B cell (primary cell): ENCODE measurements around the gene SFT2D1. TPM values are rescaled to one million over a fixed set of nuclear protein-coding genes. Genes with fewer than 3 reads are reported as not detected.

Experiments used
- ATAC-seq: fragments of 200-7000 bp; cut with Tn5 transposase; one replicate; pipeline ENCODE4 v1.10.0; 2021; ENCODE audit warnings: low read depth, mild to moderate bottlenecking, moderate number of reproducible peaks, moderate library complexity
- CTCF ChIA-PET: fragments of 350-600 bp; sonication (Branson Sonifier 250); formaldehyde crosslinking; loops from one replicate; lab custom pipeline; 2021; ENCODE audit warnings: antibody characterized with exemption, inconsistent platforms; lab: Charles Lee
- POLR2A ChIA-PET: fragments of 350-600 bp; sonication (Branson Sonifier 250); formaldehyde crosslinking; loops from one replicate; lab custom pipeline; 2021; ENCODE audit warnings: antibody characterized with exemption; lab: Charles Lee
- DNase-seq: peaks from one replicate; pipeline ENCODE4 v3.0.0; 2013
- H2AFZ ChIP-seq: 2 replicates; pipeline ENCODE4 v1.6.1; 2012; ENCODE audit warnings: mild to moderate bottlenecking, low read depth, low read length; ENCODE audit not compliant: insufficient read depth, poor library complexity, severe bottlenecking
- H3K27ac ChIP-seq, 2 donors: 1 replicate in 1 of 2; 2 replicates in 1 of 2; pipeline ENCODE4 v1.5.1; 2012 to 2013; ENCODE audit warnings: low read length in 2 of 2, mild to moderate bottlenecking in 2 of 2, moderate library complexity in 1 of 2
- H3K27me3 ChIP-seq, 4 experiments: fragments of 200-600 bp in 1 of 4; sonication (generic) in 1 of 4; replicated peaks in 1 of 4; 1 replicate in 2 of 4; 2 replicates in 2 of 4; pipeline versions ENCODE4 v1.6.1 to v1.7.0; 2013 to 2016; ENCODE audit warnings: low read length in 3 of 4, mild to moderate bottlenecking in 2 of 4, mixed read lengths in 1 of 4, moderate library complexity in 1 of 4; ENCODE audit not compliant: insufficient read depth in 4 of 4, control insufficient read depth in 3 of 4; ENCODE audit errors: control extremely low read depth in 1 of 4
- H3K36me3 ChIP-seq, 2 experiments: replicated peaks in 1 of 2; 1 replicate in 1 of 2; 2 replicates in 1 of 2; pipeline versions ENCODE4 v1.6.1 to v1.7.1; 2013; ENCODE audit warnings: low read length in 1 of 2; ENCODE audit not compliant: insufficient read depth in 2 of 2, control insufficient read depth in 1 of 2; ENCODE audit errors: control extremely low read depth in 1 of 2, extremely low read depth in 1 of 2
- H3K4me1 ChIP-seq, 2 donors: fragments of 200-600 bp in 1 of 2; sonication (generic) in 1 of 2; 1 replicate in 1 of 2; 2 replicates in 1 of 2; pipeline versions ENCODE4 v1.5.1 to v1.6.1; 2013 to 2017; ENCODE audit warnings: low read length in 2 of 2; ENCODE audit not compliant: control insufficient read depth in 2 of 2, insufficient read depth in 2 of 2
- H3K4me2 ChIP-seq: replicated peaks from 2 replicates; pipeline ENCODE3; 2012; ENCODE audit warnings: mild to moderate bottlenecking, low read depth, low read length; ENCODE audit not compliant: poor library complexity, severe bottlenecking
- H3K4me3 ChIP-seq, 5 experiments: fragments of 200-600 bp in 1 of 5; sonication (generic) in 1 of 5; 1 replicate in 3 of 5; 2 replicates in 2 of 5; pipeline versions ENCODE4 v1.5.1 to v1.7.0; 2011 to 2016; ENCODE audit warnings: low read length in 4 of 5, mild to moderate bottlenecking in 4 of 5, low read depth in 2 of 5, control low read depth in 1 of 5, moderate library complexity in 1 of 5; ENCODE audit not compliant: insufficient read depth in 1 of 5; ENCODE audit errors: control extremely low read depth in 1 of 5, extremely low read depth in 1 of 5
- H3K79me2 ChIP-seq: fragments of 200-600 bp; sonication (generic); one replicate; pipeline ENCODE4 v1.6.0; 2016; ENCODE audit warnings: low read length; ENCODE audit not compliant: control insufficient read depth, insufficient read depth
- H3K9ac ChIP-seq: fragments of 200-600 bp; sonication (generic); 2 replicates; pipeline ENCODE4 v1.6.1; 2017; ENCODE audit warnings: mild to moderate bottlenecking, low read length, moderate library complexity
- H3K9me3 ChIP-seq, 3 donors: one replicate each; pipeline versions ENCODE4 v1.6.1 to v1.7.1; 2013; ENCODE audit warnings: low read length in 2 of 3; ENCODE audit not compliant: control insufficient read depth in 2 of 3, insufficient read depth in 1 of 3; ENCODE audit errors: control extremely low read depth in 1 of 3
- H4K20me1 ChIP-seq: 2 replicates; pipeline ENCODE4 v1.6.0; 2012; ENCODE audit warnings: mild to moderate bottlenecking, low read length; ENCODE audit not compliant: insufficient read depth, control insufficient read depth, poor library complexity, severe bottlenecking
- H3K27ac Mint-ChIP-seq: one replicate; pipeline ENCODE4 v1.8.0; 2021; ENCODE audit warnings: mixed read lengths
- H3K27me3 Mint-ChIP-seq: one replicate; pipeline ENCODE4 v1.8.0; 2021; ENCODE audit warnings: mixed read lengths
- H3K4me1 Mint-ChIP-seq: one replicate; pipeline ENCODE4 v1.8.0; 2021; ENCODE audit warnings: mixed read lengths
- H3K4me3 Mint-ChIP-seq: one replicate; pipeline ENCODE4 v1.8.0; 2021; ENCODE audit warnings: mixed read lengths
- H3K9me3 Mint-ChIP-seq: one replicate; pipeline ENCODE4 v1.8.0; 2022; ENCODE audit warnings: mixed read lengths; ENCODE audit not compliant: insufficient read depth
- EZH2 ChIP-seq: IDR thresholded peaks from 2 replicates; pipeline ENCODE4 v1.6.1; 2012; ENCODE audit warnings: borderline replicate concordance, low read depth, mild to moderate bottlenecking, moderate library complexity, low read length; ENCODE audit not compliant: insufficient read depth, poor library complexity, severe bottlenecking
- WGBS: methylation state at CpG from one replicate; pipeline ENCODE4 v1.1.5; 2013; ENCODE audit warnings: missing lambda C conversion rate; ENCODE audit not compliant: insufficient coverage; 5-methylcytosine and 5-hydroxymethylcytosine counted together
- intact Hi-C: fragments of 100-400 bp; cut with micrococcal nuclease; formaldehyde crosslinking; loops from one replicate; pipeline ENCODE4 v1.10.0; 2022
- polyA plus RNA-seq: library from polyadenylated mRNA; depleted of rRNA; stranded (reverse); fragments of >200 nt; gene quantifications from 2 replicates; pipeline ENCODE4 v1.2.3, GENCODE V29; 2012
- total RNA-seq, 2 donors: library from RNA; stranded (reverse); fragments of 120-200 nt in 1 of 2; gene quantifications; 1 replicate in 1 of 2; 2 replicates in 1 of 2; pipeline versions ENCODE4 v1.2.3 to v1.2.4, GENCODE V29; 2013 to 2022
- TF ChIP-seq, protein P1 (sequence below): fragments of 200-600 bp; IDR thresholded peaks from one replicate; pipeline ENCODE4 v1.8.0; 2022; ENCODE audit warnings: antibody characterized with exemption, mild to moderate bottlenecking

The SFT2D1 gene
- total and polyA plus RNA-seq, 2 donors (not counting 1 experiment from before 2014, with no cell fraction given), result 38.2 to 59.0 TPM

GRCh38 chr6:166293731-166294584 lies 48.4 kb downstream of the SFT2D1 start:
- Mint-ChIP-seq H3K27ac (no peak overlapping the region), H3K27me3 (peaks cover 21% of the 10 kb centered on the region), H3K9me3 (no peaks in the 10 kb centered on the region), H3K4me3 (no peak overlapping the region), H3K4me1 (peaks cover 19% of the 10 kb centered on the region)
- ChIA-PET POLR2A (interaction anchor here (1.0 kb wide), 1 partner anchor 41 kb away, joined by 3 read pairs; no protein-coding TSS in a partner anchor), CTCF (interaction anchor here (0.6 to 2.9 kb wide), 5 partner anchors 18 to 847 kb away, joined by 3 to 13 read pairs (median 9); no protein-coding TSS in a partner anchor)
- WGBS, result 98% methylated on average over 12 of the region's 12 CpGs
- no peak overlapping the region for H2AFZ ChIP-seq
- H3K9me3 ChIP-seq, result peaks cover 0 to 4% (median 0%) of the 10 kb centered on the region in 3 donors
- H4K20me1 ChIP-seq, result no peaks in the 10 kb centered on the region
- DNase-seq, result no peak
- no peak for ATAC-seq
- no peak overlapping the region for H3K4me3 ChIP-seq
- H3K9ac ChIP-seq, result no peak overlapping the region
- intact Hi-C loops, result no loop called here
- peaks cover 5 to 10% of the 10 kb centered on the region in 2 donors for H3K4me1 ChIP-seq
- H3K79me2 ChIP-seq, result no peaks in the 10 kb centered on the region
- H3K36me3 ChIP-seq, result no peaks in the 10 kb centered on the region
- no peak overlapping the region for H3K27ac ChIP-seq
- H3K27me3 ChIP-seq, result peaks cover 0 to 3% (median 0%) of the 10 kb centered on the region in 4 experiments
- no peak overlapping the region for H3K4me2 ChIP-seq
- no peak for TF ChIP-seq EZH2
- TF ChIP-seq, protein P1, sequence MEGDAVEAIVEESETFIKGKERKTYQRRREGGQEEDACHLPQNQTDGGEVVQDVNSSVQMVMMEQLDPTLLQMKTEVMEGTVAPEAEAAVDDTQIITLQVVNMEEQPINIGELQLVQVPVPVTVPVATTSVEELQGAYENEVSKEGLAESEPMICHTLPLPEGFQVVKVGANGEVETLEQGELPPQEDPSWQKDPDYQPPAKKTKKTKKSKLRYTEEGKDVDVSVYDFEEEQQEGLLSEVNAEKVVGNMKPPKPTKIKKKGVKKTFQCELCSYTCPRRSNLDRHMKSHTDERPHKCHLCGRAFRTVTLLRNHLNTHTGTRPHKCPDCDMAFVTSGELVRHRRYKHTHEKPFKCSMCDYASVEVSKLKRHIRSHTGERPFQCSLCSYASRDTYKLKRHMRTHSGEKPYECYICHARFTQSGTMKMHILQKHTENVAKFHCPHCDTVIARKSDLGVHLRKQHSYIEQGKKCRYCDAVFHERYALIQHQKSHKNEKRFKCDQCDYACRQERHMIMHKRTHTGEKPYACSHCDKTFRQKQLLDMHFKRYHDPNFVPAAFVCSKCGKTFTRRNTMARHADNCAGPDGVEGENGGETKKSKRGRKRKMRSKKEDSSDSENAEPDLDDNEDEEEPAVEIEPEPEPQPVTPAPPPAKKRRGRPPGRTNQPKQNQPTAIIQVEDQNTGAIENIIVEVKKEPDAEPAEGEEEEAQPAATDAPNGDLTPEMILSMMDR, result no peak
